Natural killer cell (primary cell): Measurements from ENCODE around the gene GPBAR1. TPM values are rescaled to one million over a fixed set of nuclear protein-coding genes. Genes with fewer than 3 reads are reported as not detected.
A peak's percentile ranks its signal among the peaks of the same experiment; 100 is the strongest.

ENCODE experiments used
- ATAC-seq, 3 donors: fragments of 150-1000 bp in 2 of 3; fragments of 200-7000 bp in 1 of 3; cut with Tn5 transposase; 1 replicate in 1 of 3; 2 replicates in 2 of 3; pipeline ENCODE4 v1.10.0; 2021; ENCODE audit warnings: mild to moderate bottlenecking in 2 of 3, moderate library complexity in 2 of 3
- DNase-seq, 2 donors: peaks; one replicate each; pipeline versions ENCODE4 v3.0.0 to v3.0.0-alpha.2; 2013 to 2021; ENCODE audit warnings: mixed read lengths in 1 of 2
- H3K27ac ChIP-seq: one replicate; pipeline ENCODE4 v1.5.1; 2013; ENCODE audit warnings: mild to moderate bottlenecking, low read length
- H3K27me3 ChIP-seq: one replicate; pipeline ENCODE4 v1.6.1; 2013; ENCODE audit warnings: low read length; ENCODE audit not compliant: control insufficient read depth, insufficient read depth
- H3K36me3 ChIP-seq: one replicate; pipeline ENCODE4 v1.6.1; 2013; ENCODE audit warnings: low read length; ENCODE audit not compliant: control insufficient read depth, insufficient read depth
- H3K4me1 ChIP-seq: one replicate; pipeline ENCODE4 v1.6.1; 2013; ENCODE audit warnings: low read length; ENCODE audit not compliant: control insufficient read depth, insufficient read depth
- H3K4me3 ChIP-seq: one replicate; pipeline ENCODE4 v1.5.1; 2013; ENCODE audit warnings: low read length
- H3K9me3 ChIP-seq: one replicate; pipeline ENCODE4 v1.6.1; 2013; ENCODE audit warnings: low read length; ENCODE audit not compliant: control insufficient read depth, insufficient read depth
- H3K27ac Mint-ChIP-seq, 2 donors: one replicate each; pipeline ENCODE4 v1.8.0; 2022; ENCODE audit warnings: mild to moderate bottlenecking in 2 of 2, mixed read lengths in 2 of 2, moderate library complexity in 1 of 2
- H3K27me3 Mint-ChIP-seq, 2 donors: one replicate each; pipeline ENCODE4 v1.8.0; 2022; ENCODE audit warnings: low read depth in 2 of 2, mixed read lengths in 2 of 2
- H3K36me3 Mint-ChIP-seq: one replicate; pipeline ENCODE4 v1.8.0; 2022; ENCODE audit warnings: mixed read lengths
- H3K4me1 Mint-ChIP-seq, 2 donors: one replicate each; pipeline ENCODE4 v1.8.0; 2022; ENCODE audit warnings: mixed read lengths in 2 of 2
- H3K4me3 Mint-ChIP-seq: one replicate; pipeline ENCODE4 v1.8.0; 2022; ENCODE audit warnings: mild to moderate bottlenecking, moderate library complexity, mixed read lengths
- H3K9me3 Mint-ChIP-seq, 2 donors: one replicate each; pipeline ENCODE4 v1.8.0; 2022; ENCODE audit warnings: mixed read lengths in 2 of 2
- CTCF ChIP-seq: fragments of 200-600 bp; IDR thresholded peaks from one replicate; pipeline ENCODE4 v1.8.0; 2022; ENCODE audit warnings: antibody characterized with exemption
- WGBS: methylation state at CpG from one replicate; pipeline ENCODE4 v1.1.7; 2013; ENCODE audit warnings: missing lambda C conversion rate; ENCODE audit not compliant: insufficient coverage; 5-methylcytosine and 5-hydroxymethylcytosine counted together
- intact Hi-C: fragments of 100-400 bp; cut with micrococcal nuclease; formaldehyde crosslinking; loops from one replicate; pipeline ENCODE4 v1.14.2; 2022
- total RNA-seq, 4 donors: library from RNA; stranded (reverse); fragments of 120-200 nt in 1 of 4; gene quantifications; one replicate each; pipeline versions ENCODE4 v1.2.3 to v1.2.4, GENCODE V29; 2013 to 2022

GPBAR1 gene
- total RNA-seq, 3 donors from 2014 or later (not counting 1 experiment from before 2014, with no cell fraction given): 1.4 to 3.3 (median 2.6) TPM

GRCh38 chr2:218226903-218227302 is 33.9 kb upstream of the GPBAR1 start:
- WGBS: 84% methylated on average over 2 of the region's 3 CpGs
- H3K4me1 ChIP-seq: peaks cover 60% of the 10 kb centered on the region
- Mint-ChIP-seq H3K27me3 (no peaks in the 10 kb centered on the region), H3K36me3 (peaks cover 22% of the 10 kb centered on the region), H3K9me3 (no peaks in the 10 kb centered on the region), H3K27ac (peak overlapping the region; percentile 98 to 99), H3K4me3 (peak overlapping the region; percentile 79), H3K4me1 (peaks cover 83 to 84% of the 10 kb centered on the region in 2 donors)
- intact Hi-C loops: no loop called here
- H3K9me3 ChIP-seq: no peaks in the 10 kb centered on the region
- H3K36me3 ChIP-seq: peaks cover 68% of the 10 kb centered on the region
- ATAC-seq (no peak), DNase-seq (no peak)
- H3K27ac ChIP-seq: no peak overlapping the region
- H3K4me3 ChIP-seq: no peak overlapping the region
- H3K27me3 ChIP-seq: no peaks in the 10 kb centered on the region
- TF ChIP-seq CTCF: no peak

GRCh38 chr2:218228366-218229090 is 32.3 kb upstream of the GPBAR1 start:
- Mint-ChIP-seq H3K36me3 (peaks cover 31% of the 10 kb centered on the region), H3K27ac (peak overlapping the region; percentile 98 to 99), H3K9me3 (no peaks in the 10 kb centered on the region), H3K4me3 (peak overlapping the region; percentile 84), H3K4me1 (peaks cover 76% of the 10 kb centered on the region in 2 donors), H3K27me3 (no peaks in the 10 kb centered on the region)
- no peak for TF ChIP-seq CTCF
- WGBS: 100% methylated on average over 3 of the region's 6 CpGs
- H3K4me1 ChIP-seq: peaks cover 52% of the 10 kb centered on the region
- no peak for DNase-seq
- H3K27me3 ChIP-seq: no peaks in the 10 kb centered on the region
- H3K27ac ChIP-seq: peak overlapping the region; percentile 32
- intact Hi-C loops: loop anchor here (1.0 kb wide), 2 partner anchors 11 to 42 kb away; partner anchors contain the start of gene ARPC2
- H3K36me3 ChIP-seq: peaks cover 75% of the 10 kb centered on the region
- no peak for ATAC-seq
- H3K4me3 ChIP-seq: no peak overlapping the region
- no peaks in the 10 kb centered on the region for H3K9me3 ChIP-seq

GRCh38 chr2:218229239-218229638 is 31.6 kb upstream of the GPBAR1 start:
- intact Hi-C loops: loop anchor here (1.0 kb wide), 2 partner anchors 12 to 43 kb away; partner anchors contain the start of gene ARPC2
- Histone ChIP-seq H3K4me1 (peaks cover 47% of the 10 kb centered on the region), H3K9me3 (no peaks in the 10 kb centered on the region), H3K27ac (peak overlapping the region; percentile 32), H3K27me3 (no peaks in the 10 kb centered on the region), H3K36me3 (peaks cover 73% of the 10 kb centered on the region), H3K4me3 (no peak overlapping the region)
- DNase-seq (peak in 1 of 2 donors; percentile 76), ATAC-seq (peak; percentile 63 to 84 (median 64))
- Mint-ChIP-seq H3K4me3 (peak overlapping the region; percentile 84), H3K27ac (peak overlapping the region; percentile 98 to 99), H3K9me3 (no peaks in the 10 kb centered on the region), H3K36me3 (peaks cover 37% of the 10 kb centered on the region), H3K4me1 (peaks cover 75 to 76% of the 10 kb centered on the region in 2 donors), H3K27me3 (no peaks in the 10 kb centered on the region)
- no peak for TF ChIP-seq CTCF
- 0% methylated on average over 2 of the region's 3 CpGs for WGBS
